NOMO-1 (cell line): ENCODE measurements around the gene DKK2.
"Not testable (repeated sequence)": the region's sequence is repeated elsewhere in the genome, so short reads cannot be mapped to it uniquely, and the experiment has no call there.

Experiments used
- DNase-seq, 2 experiments: peaks; one replicate each; lab custom pipeline; 2025; ENCODE audit not compliant: unreplicated experiment in 2 of 2; lab: John Stamatoyannopoulos, UW

Gene DKK2

DNA sequence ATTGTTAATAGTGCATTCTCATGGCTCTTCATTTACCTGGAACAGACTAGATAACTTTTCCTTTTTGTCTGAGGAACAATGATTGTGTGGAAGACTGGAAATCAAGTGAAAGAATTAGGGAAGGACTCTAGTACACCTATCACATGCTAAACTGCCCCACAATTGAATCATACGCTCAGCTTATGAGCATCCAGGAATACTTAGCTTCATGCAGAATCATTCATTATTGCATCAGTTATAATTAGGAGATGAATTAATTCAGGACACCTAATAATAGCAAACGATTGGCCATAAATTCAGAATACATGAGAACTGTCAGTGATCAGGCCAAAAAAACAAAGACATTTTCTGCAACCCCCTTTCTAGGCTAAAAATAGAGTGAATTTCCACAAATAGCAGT is 106.9 kb downstream of the DKK2 start:
- no peak for DNase-seq

DNA sequence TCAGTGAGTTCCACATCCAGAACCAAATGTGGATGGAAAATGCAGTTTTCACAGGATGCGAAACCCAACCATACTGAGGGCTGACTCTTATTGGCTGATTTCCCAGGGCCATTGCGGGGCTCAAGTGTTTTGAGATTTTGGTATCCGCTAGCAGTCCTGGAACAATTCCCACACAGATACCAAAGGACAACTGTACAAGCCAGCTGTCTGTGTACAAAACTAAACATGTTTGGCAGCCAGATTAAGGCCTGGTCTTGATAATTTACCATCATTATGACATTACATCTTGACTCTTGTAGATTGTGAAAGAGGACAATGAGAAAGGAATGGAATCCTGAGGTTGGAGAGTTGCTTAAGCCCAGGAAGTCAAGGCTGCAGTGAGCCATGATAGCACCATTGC is 121.9 kb downstream of the DKK2 start:
- no peak for DNase-seq

DNA sequence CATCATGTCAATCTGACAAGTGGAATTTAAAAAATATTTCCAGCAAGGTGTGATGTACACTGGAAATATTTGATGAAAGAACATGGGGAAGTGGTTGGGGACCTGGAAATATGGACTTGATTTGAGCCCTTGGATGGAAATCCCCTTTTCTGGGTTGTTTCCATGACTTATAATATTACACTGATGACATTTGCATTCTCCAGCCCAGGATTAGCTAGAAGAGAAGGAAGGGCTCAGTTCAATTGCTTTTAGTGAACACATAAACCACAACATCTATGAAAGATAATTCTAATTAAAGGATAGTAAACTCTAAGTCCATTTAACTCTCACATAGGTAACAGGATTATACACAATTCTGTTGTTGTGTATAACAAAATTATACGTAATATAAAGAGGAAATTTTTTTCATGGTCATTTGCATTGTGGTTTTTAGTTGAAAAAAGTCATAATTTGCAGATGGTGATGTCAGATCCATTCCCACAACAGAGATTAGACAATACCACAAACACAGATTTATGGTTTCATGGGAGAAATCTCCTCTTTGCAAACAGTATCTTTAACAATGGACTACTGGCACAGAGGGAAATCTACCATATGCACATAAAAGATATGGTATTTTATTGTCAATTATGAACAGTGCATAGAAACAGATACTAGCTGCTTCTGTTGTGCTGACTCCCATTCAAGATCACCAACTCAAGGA is 126.5 kb downstream of the DKK2 start:
- DNase-seq, result no peak

DNA sequence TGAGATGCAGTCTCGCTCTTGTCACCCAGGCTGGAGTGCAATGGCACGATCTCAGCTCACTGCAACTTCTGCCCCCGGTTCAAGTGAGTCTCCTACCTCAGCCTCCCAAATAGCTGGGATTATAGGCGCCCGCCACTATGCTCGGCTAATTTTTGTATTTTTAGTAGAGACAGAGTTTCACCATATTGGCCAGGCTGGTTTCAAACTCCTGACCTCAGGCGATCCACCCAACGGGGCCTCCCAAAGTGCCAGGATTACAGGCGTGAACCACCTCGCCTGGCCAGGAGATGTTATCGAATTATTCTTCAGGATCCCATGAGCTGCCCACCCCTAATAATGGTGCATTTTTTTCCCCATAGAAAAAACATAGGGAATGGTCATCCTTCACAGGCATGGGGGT is 128.1 kb downstream of the DKK2 start:
- DNase-seq, result not testable (repeated sequence)

DNA sequence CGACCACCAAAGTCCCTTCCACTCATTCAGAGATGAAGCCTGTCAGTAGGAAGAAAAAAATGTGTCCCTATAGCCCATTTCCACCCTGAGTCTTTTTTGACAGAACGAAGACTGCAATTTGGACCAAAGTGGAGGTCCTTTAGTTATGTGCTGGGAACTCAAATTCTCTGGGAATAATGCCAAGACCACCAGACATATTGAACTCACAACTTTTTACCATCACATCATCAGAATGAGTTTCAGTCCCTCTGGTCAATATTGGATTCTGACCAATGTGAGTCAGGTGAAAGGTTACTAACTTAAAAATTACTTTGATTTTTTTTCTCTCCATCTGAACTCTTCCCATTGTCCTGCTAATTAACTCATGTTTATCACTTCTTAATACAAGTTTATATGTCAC is 128.9 kb downstream of the DKK2 start:
- DNase-seq, result no peak

DNA sequence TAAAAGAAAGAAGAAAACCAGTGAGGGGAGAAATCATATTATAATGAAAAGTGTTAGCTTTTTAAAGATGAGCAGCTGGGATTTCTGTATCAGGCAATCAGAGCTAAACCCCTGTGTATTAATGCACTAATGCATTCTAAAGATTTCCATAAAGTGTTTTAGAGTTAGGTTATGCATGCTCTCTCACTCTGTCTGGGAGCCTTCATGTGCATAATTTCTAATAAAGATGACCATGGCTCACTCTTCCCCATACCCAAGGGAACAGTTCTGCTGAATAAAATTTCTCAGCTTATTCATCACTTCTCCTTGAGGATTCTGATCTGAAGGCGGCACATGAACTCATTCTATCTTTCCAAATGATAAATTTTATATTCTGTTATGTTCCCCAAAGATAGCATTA is 129.4 kb downstream of the DKK2 start:
- DNase-seq, result no peak

DNA sequence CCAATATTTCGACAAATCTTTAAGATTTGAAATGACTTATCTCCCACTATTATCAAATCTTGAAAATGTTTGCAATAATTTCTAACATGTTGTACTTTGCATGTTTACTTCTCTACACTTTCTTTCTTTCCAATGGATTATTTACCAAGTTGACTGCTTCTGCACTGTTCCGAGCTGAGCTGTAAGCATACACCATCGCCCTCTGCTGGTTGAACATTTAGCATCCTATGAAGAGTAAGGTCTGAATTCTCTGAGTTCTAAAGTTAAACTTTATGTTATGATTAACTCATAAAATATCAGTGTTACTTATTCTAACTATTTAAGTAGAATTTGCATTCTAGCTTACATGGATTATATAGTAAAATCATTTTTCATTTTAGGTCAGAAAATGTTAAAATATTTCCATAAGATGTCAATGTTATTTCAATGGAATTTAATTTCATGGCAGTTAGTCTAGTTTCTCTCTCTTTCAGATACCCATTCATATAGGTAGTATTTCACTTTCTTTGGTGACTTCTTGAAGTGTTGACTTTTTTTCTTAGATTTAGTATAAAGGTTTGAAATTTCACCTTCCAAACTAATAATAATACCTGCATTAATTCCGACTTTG is 137.4 kb downstream of the DKK2 start:
- DNase-seq, result peak in 1 of 2 experiments; percentile 36

DNA sequence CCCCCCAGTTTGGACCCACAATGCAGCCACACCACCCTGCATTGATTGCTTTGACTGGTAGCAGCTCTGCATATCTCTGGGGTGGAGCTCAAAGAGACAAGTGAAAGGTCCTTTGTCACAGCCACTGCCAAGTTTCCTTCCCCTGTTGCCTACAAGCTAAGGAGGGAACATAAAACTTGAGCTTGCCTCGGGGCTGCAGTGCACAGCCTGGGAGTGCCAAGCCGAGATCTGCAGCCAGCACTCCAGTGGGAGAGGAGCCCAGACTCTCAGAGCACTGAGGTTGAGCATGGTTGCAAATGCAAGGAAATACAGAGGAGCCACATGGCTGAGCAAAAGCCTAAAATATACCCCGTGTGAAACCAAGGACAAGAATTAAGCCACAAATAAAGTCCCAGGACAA is 142.2 kb downstream of the DKK2 start:
- DNase-seq, result no peak

DNA sequence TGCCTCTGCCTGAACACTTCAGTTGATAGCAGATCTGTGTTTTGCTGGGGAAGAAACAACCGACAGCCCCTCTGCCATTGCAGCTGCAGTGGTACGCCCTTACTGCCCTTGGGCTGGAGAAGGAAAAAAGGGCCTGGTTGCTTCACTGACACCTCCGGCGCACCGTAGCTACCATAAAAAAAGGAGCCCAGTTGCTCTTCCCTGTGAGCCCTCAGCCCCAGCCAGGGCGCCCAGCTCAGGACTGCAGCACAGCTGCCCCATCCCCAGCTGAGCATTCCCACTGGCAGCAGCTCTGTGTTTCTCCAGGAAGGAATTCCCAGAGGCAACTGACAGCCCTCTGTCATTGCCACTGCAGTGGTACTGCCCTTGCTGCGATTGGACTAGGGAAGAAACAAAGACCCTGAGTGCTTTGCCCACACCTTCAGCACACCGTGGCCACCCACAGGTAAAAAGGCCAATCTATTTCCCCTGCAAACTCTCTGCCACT is 142.7 kb downstream of the DKK2 start:
- no peak for DNase-seq

DNA sequence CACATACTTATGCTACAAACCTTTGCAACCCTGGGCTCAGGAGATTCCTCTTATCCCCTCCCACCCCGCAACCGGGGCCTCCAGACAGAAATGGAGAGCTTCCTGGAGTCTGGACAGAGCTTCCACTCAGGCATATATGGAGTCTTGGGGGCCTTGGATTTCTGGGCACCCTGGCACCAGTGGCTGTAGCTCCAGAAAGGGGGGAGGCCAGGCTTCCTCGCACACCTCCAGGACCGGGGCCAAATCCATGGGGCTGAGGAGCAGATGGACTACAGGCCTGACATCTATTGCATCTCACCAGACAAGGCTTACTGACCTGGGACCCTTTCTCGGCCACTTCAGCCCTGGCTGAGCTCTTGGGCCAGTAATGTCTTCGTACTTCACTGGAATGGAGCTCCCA is 143.3 kb downstream of the DKK2 start:
- DNase-seq, result no peak

DNA sequence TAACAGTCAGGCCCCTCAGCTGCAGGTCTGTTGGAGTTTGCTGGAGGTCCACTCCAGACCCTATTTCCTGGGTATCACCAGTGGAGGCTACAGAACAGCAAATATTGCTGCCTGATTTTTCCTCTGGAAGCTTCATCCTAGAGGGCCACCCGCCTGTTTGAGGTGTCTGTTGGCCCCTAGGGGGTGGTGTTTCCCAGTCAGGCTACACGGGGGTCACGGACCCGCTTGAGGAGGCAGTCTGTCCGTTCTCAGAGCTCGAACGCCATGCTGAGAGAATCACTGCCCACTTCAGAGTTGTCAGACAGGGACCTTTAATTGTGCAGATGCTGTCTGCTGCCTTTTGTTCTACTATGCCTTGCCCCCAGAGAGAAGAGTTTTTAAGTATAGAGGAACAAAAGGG is 160.8 kb downstream of the DKK2 start:
- DNase-seq, result no peak
